Activated CD8-positive, alpha-beta memory T cell treated with anti-CD3 and anti-CD28 coated beads, Interleukin-2, amount 50 U/mL, for 1 hour (primary cell): ENCODE results near the gene GAS7.

Experiments used
- DNase-seq: peaks from one replicate; pipeline ENCODE4 v3.0.0-alpha.2; 2020; ENCODE audit errors: extremely low read depth

The GAS7 gene

DNA sequence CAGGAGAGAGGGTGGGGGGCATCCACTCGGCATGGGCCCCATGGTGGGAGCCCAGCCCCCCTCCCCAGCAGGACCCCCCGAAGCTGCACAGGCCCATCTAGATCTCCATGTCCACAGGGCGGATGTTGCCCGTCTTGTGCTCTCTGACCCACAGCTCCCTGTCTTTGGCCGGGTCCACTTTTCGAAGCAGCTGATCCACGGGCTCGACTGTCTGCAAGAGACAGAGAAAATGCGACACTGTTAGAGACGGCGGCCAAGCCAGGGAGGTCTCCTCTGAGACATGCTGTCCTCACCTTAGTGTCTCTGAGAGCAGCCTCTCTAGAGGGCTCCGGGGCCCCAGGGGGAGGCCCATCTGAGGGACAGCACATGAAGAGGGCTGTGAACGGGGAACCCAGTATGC is 281.3 kb downstream of the GAS7 start:
- DNase-seq = no peak

DNA sequence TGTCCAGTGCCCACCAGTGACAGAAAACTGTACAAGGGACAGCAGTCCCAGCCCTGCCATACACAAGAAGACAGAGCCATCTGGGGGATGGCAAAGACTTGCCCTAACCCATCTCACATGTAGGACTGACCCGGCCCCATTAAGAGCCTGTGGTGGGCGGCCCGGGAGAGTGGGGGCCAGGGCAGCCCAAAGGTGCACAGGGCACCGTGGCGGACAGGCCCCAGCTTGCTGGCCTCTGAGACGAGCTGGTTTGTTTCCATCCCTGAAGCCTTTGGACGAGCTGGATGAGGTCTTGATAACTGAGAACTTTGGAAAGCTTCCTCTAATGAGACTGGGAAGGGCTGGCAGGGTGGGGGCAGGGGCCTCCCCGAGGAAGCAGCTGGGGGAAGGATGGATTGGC is 282.3 kb downstream of the GAS7 start:
- no peak for DNase-seq

DNA sequence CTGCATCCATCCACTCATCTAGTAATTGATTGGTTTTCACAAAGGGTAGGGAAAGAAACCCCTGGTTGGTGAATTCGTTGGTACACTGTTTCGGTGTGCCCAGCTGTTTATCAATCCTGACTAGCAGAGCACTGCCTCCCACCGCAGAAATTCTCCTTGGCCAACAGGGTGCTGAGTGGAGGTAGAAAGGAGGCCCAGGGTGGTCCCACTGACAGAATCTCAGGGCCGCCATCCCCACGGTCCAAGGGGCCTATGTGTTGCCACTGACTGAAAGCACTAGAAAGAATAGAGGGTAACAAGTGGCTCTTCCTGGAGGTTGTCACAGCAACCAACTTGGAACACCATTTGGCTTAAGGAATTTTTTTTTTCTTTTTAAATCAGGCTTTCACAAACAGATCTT is 284.9 kb downstream of the GAS7 start:
- DNase-seq = no peak

DNA sequence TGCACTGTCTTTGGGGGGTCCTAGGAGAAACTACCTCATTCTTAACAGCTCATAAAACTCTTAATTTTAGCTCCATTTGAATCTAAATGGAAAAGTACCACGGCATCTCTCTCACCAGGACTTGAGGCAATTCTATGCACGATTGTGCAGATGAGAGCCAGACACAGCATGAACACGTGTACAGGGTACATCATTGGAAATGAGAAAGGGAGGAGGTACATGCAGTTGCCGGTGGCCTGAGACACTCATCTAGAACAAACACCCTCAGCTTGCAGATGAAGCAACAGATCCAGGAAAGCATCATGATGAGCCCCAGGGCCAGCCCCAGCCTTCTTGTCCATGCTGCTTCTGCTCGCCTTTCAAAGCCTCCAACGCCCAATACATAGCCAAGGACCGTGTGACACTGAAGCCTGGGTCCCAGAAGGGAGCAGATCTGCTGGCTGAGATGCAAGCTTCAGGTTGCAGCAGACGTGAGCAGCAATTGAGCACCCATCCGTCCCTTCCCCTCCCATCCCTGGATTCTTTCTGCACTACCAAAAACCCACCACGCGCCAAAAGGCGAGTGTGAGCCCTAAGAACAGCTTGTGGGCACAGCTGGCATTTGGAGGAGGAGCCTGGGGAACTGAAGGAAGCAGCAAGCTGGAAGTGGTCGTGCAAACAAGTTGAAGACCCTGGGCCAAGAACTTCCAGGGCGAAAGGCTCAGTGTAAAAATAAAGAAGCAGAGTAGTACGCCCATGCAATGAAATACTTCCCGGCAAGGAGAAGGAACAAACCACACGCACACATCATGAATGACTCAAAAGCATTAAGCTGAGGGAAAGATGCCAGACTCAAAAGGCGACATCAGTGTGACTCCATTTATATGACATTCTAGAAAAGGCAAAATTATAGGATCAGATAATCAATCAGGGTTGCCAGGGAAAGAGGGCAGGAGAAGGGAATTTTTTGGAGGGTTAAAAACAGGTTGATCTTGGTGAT is 286.0 kb downstream of the GAS7 start:
- no peak for DNase-seq

- no peak for DNase-seq
Observed at GRCh38 chr17:9911089-9911488, 287.3 kb downstream of the GAS7 start.

DNA sequence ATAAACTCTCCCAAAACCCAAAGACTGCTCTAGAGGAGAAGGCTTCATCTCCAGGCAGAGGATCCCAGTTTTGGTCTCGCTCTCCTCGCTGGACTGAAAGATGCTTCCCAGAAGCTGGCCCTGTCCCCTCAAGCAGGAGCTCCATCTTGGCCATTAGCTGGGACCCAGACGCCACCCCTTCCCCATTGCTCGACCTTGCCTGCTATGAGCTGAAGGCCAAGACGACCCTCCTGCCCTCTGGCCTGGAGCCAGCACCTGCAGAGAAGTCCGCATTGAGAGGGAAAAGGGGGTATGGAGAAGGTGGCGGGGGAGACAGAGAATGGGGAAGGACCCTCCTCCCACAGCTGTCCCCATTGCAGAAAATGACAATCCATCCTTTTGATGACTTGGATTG is 289.8 kb downstream of the GAS7 start:
- no peak for DNase-seq

DNA sequence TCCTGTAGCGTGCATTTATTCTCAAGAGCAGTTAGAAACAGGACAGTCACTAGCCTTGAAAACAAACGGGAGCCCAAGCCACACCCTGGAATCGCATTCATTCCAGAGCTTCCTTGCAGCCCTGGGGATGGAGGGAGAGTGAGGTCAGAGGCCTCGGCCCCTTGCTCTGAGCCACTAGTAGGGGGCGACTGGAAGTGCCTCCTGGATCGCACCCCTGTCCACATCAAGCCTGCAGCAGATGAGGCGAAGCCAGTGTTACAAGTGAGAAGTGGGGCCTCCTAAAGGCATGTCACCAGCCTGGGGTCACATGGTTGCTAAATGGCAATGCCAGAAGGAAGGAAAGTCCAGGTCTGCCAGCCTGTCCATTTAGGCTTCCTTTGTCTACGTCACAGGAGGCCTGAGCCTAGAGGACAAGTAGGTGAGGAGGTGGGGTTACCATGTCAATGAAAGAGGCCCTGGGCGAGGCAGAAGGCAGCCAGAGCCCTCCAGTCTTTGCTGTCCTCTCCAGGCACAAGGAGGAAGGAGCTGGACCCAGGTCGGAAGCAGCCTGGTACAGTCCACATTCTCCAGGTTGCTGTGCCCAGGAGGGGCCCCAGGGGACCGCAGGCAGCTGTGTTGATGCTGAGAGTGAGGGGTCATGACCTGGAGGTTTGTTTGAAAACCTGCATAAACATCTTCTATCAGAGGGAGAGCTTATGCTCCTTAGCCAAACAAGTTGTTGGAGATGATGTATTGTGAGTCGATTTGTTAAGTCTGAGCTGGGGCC is 290.3 kb downstream of the GAS7 start:
- no peak for DNase-seq

- DNase-seq = no peak
Observed at GRCh38 chr17:9907131-9907530, 291.3 kb downstream of the GAS7 start.

GRCh38 chr17:9906616-9907015 is 291.8 kb downstream of the GAS7 start:
- DNase-seq = no peak

DNA sequence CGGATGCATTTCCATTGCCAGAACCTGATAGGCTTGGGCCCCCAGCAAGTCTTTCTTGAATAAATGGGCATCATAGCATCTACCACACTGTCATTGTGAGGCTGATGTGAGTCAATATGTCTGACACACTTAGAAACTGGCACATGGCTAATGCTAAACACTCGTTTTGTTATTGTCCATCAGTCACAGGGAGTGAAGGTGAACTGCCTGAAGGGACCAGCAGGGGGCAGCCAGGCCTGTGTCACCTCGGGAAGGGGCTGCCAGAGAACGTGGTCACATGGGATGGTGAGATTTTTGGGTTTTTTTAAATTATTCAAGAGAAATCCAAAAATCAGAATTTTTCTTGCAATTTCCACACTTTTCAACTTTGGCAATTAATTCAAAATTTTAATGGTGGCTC is 292.5 kb downstream of the GAS7 start:
- DNase-seq = no peak

GRCh38 chr17:9905078-9905415 is 293.4 kb downstream of the GAS7 start, which contains the start of gene RCVRN:
TSS of gene RCVRN (minus strand) at chr17:9905271. CDS start at chr17:9905180, 91 bp downstream.
- DNase-seq = no peak

DNA sequence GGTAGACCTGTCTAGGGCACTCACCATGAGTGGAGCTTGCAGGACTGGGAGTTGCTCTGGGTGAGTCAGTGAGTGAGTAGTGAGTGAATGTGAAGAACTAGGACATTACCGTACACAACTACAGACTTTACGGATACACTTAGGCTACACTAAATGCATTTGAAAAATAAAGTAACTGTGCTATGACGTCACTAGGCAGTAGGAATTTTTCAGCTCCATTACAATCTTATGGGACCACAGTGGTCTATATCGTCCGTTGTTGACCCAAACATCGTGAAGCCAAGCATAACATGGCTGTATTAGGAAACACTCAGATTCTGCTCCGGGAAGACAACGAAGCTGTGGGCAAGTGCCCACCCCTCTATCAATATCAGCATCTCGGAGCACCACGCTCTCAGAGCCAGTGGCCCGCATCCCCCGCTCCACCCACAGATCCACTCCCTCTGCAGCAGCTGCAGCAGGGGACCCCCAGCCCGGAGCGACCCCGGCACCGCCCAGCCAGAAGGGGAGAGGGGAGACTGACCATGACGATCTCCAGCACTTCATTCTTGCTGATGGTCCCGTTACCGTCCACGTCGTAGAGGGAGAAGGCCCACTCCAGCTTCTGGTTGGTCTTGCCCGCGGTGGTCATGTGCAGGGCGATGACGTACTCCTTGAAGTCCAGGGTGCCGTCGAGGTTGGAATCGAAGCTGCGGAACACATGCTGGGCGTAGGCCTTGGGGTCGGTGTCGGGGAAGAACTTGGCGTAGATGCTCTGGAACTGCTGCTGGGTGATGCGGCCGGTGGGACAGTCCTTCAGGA is 293.9 kb downstream of the GAS7 start:
- DNase-seq = no peak

- DNase-seq = no peak
Observed at GRCh38 chr17:9902120-9902519, 296.3 kb downstream of the GAS7 start.

DNA sequence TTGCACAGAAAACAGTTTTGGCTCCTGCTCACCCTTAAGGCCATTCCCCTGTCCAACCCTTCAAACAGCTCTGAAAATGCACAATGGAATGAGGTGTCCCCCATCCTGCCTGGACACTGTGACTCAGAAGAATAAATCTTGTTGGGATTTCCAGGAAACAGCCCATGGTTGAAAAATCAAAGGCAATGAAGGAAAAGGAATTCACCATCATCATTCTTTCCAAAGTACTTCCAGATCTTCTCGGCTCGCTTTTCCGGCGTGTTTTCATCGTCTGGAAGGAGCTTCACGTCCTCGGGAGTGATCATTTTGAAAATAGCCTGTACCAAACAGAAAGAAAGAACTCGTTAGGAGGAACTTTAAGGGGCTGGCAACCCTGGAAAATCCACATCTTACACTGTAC is 297.6 kb downstream of the GAS7 start:
- DNase-seq = no peak

DNA sequence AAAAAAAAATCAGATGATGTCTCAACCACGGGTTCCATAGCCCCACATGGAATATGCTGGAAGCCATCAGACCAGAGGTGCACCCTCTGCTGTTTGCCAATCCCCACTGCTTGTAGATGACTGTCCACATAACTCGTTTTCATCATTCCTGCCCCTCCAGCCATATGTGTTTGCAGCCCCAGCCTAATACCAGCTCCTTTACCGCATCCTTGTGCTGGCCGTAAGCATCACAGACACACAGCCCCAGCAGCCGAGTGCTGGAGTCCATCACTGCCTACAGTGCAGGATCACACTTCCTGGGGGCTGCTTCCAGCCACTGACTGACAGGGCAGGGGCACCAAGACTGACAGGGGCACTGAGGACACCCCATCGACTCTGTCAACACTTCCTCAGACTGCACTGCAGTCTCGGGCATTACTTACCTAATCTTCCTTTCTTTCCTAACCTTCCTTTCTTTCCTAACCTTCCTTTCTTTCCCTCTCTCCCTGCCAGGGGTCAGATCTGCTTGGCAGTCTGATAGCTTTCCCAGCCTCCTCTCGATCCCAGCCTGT is 298.3 kb downstream of the GAS7 start:
- DNase-seq = no peak

DNA sequence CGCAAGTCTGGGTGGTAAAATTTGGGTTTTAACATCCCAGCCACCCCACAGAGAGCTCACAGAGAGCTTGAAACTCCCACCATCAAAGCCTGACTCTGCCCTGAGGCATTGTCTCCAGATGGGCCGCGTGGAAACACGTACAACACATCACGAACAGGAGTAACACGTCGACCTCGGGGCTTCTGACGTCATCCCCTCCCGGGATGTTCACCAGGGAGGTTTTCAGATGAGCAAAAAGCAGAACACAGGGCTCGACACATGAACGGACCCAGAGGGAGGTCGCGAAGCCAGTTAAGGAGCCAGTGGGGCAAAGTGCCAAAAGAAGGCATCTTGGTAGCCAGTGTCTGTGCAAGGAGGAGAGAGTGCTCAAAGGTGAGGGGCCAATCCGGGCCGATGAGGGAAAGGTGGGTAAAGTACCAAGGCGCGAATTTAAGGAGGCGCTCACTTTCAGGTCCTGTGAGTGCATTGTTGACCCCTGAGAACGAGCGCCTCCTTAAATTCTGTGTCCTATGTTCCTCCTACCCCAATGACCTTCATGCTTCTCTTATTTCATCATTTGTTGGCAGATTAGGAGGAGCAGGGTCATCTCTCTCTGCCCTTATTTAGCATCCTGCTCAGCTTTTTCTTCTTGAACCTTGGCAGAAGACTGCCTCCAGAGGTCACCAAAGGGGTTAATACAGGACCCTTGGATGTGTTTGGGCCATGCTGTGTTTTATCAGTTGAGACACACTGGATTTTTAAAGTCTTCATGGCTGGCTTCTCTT is 298.9 kb downstream of the GAS7 start:
- no peak for DNase-seq

- DNase-seq = no peak
Observed at GRCh38 chr17:9898812-9899211, 299.6 kb downstream of the GAS7 start.

DNA sequence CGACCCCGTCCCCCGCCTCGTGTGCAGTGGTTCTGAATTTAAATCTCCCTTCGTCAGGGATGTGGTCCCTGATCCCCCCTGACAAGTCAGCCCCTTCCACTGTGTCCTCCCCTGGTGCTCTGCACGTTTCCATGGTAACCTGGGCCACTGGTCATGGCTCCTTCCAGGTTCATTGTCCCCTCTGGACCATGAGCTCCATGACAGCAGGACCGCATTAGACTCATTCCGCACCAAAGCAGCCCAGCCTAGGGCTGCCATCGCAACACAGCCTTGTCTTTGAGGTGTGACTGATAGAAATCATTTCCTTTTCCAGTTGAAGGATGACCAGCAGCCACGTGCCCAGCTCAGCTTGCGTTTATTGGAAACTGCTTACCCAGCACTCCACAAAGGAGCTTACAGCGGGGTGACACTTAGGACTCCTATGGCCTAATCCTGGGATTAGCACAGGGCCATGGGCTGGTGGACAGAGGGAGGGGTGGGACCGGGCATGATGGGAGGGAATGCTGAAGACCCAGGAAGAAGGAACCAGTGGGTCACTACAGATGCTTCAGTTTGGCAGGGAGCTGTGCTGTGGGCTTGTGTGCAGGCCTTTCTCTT is 300.9 kb downstream of the GAS7 start:
- DNase-seq = no peak

GRCh38 chr17:9895923-9896322 is 302.5 kb downstream of the GAS7 start:
- DNase-seq = no peak

DNA sequence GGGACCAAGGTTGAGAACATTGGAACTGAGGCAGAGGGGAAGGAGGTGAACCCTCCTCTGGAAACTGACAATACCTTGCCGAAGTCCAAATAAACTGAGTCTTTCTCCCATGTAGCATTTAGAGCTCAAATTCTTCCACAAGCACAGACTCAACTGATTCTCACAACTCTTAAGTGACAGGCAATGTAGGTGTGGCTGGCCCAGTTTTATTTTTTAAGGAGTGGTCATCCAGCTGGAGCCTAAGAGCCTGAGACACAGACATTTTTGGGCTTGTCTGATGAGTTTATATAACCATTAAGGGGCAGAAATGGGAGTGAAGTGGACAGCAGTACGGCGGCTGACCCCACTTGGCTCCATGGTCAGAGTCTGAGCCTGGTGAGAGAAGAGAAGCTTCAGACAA is 304.2 kb downstream of the GAS7 start:
- no peak for DNase-seq
